Middle frontal gyrus (tissue), 1 donor: Measurements from ENCODE around the gene IL10RA.

ENCODE experiments used
- DNase-seq: peaks from one replicate; pipeline ENCODE4 v3.0.0-alpha.2; 2015; ENCODE audit warnings: low spot score; ENCODE audit errors: extremely low spot score

Gene IL10RA

DNA sequence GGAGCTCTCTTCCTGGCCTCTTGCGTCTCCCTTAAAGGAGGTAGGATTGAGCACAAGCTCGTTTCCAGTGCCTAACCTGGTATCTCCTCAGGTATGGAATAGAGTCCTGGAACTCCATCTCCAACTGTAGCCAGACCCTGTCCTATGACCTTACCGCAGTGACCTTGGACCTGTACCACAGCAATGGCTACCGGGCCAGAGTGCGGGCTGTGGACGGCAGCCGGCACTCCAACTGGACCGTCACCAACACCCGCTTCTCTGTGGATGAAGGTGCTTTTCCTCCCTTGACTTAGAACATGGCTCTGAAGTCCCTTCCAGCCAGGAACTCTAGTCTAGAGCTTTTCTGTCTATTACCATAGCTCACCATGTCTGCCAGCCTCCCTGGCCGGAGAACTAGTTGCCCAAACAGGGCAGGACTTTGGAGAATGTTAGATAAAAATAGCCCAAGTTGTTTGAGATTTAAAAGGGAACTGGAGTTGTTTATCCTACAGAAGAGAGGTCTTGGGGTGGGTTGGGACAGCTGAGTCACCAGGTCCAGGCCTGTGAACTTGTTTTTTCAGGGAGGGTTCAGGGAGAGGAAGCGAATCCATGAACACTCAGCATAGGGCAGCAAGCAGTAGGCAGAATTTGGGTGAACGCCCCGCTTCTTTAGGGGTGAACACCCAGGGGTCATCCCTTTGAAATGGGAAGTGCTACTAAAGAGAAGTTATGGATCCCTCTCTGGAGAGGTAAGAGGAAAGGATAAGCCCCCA is 3.3 kb downstream of the IL10RA start:
- DNase-seq: no peak

DNA sequence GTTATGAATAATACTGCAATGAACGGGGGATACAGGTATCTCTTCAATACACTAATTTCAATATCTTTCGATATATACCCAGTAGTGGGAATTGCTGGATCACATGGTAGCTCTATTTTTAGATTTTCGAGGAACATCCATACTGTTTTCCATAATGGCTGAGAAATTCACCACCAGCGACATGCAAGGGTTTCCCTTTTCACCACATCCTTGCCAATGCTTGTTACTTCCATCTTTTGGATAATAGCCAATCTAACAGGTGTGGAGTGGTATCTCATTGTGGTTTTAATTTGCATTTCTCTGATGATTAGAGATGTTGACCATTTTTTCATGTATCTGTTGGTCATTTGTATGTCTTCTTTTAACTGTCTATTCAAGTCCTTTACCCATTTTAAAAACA is 5.9 kb downstream of the IL10RA start:
- no peak for DNase-seq

DNA sequence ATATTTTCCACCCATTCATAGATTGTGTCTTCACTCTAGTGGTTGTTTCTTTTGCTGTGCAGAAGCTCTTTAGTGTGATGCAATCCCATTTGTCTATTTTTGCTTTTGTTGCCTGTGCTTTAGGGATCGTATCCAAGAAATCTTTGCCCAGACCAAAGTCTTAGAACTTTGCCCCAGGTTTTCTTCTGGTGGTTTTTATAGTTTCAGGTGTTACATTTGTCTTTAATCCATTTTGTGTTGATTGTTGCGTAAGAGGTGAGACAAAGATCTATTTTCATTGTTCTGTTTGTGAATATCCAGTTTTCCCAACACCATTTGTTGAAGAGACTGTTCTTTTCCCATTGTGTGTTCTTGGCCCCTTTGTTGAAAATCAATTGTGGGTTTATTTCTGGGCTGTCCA is 6.4 kb downstream of the IL10RA start:
- no peak for DNase-seq

DNA sequence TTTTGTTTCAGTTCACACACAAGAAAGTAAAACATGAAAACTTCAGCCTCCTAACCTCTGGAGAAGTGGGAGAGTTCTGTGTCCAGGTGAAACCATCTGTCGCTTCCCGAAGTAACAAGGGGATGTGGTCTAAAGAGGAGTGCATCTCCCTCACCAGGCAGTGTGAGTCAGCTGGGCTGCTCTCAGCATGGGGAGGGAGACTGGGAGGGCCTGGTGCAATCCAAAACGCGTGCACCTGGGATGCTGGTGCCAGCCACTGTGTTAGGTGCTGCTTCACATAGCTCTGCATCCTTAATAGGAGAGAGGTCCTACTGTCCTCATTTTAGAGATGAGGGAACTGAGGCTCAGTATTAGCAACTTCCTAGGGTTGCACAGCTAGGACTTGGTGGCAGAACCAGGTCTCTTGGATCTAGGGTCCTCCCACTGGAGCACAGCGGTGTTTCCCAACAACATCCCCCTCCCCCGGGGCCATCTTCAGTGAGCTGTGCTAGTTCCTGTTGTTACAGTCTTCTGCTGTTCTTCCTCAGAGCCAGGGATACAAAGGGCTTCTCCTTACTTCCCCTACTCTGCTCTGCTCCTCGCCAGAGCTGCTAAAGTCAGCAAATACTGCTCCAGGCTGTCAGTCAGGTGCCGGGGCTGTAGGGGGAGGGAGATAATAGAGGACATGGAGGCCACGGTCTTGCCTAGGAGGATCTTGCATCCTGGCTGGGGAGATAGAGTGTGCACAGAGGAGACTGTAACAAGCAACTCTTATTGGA is 8.0 kb downstream of the IL10RA start:
- no peak for DNase-seq

DNA sequence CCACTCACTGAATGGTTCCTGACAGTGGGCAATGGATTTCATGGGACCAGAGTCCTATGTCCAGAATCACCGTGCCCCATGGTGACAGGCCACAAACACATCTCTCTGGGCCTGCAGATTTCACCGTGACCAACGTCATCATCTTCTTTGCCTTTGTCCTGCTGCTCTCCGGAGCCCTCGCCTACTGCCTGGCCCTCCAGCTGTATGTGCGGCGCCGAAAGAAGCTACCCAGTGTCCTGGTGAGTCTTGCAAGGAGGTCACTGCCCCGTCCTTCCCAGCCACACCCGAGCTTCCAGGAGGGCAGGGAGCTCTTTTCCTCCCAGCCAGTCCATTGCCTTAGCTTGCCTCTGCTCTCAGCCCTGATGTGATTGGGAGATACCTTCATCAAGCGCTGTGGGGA is 9.3 kb downstream of the IL10RA start:
- DNase-seq: no peak

DNA sequence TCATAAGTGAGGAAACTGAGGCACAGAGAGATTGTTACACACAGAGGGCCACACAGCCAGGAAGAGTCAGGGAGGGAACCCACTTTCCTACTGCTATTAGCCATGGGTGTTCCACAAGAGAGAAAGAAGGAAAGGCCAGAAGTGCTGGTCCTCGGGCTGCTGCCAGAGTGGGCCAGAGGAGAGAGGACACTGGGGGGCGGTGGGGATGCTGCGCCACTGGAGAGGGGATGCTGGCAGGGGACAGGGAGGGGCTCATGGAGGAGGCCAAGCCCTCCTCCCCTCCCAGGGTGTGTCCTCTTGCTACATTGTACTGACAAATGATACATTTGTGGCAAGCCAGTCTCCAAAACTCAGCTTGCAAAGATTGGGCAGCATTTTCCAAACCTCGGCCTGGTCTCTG is 9.9 kb downstream of the IL10RA start:
- no peak for DNase-seq

DNA sequence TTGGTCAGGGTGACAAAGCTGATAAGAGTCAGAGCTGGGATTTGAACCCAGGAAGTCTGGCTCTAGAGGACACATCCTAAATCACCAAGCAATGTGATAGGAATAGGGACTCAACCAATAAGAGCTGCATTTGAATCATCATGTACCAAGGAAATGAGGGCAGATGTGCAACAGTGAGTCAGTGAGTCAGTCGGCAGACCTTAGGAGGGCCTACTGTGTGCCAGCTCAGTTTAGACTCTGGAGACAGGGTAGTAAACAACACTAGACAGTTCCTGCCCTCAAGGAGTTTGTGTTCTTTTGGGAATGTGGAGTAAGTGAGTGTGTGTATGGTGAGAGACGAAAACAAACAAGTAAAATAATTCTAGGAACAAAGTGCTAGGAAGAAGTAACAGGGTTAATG is 11.2 kb downstream of the IL10RA start:
- DNase-seq: no peak

DNA sequence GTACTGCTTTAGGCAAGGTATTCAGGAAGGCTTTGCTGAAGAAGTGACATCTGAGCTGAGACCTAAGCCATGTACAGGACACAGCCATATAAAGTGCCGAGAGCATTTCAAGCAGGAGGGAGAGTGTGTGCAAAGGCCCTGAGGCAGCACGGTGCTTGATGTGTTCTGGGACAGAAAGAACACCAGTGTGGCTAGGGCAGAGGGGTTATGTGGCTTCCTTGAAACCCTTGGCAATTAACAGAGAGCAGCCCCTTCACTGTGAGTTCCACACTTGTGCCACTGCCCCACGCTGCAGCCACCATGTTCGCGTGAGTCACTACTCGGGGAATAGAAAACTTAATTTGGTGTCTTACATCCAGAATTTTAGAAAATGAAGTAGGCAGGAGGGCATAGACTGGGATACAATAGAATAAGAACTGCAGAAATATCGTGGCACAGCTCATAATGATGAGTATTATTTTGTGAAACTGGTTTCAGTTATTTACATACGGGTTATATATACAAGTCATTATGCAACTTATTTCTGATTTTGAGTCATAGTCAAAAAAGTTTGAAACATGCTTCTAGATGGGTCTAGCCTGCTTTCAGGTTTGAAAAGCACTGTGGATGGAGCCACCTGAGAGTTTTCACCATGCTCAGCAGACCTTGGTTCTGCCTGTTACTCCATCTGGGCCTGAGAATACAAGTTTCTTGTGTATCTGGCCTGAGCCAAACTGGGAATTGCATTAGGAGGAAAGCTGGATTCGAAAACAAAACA is 11.8 kb downstream of the IL10RA start:
- no peak for DNase-seq

DNA sequence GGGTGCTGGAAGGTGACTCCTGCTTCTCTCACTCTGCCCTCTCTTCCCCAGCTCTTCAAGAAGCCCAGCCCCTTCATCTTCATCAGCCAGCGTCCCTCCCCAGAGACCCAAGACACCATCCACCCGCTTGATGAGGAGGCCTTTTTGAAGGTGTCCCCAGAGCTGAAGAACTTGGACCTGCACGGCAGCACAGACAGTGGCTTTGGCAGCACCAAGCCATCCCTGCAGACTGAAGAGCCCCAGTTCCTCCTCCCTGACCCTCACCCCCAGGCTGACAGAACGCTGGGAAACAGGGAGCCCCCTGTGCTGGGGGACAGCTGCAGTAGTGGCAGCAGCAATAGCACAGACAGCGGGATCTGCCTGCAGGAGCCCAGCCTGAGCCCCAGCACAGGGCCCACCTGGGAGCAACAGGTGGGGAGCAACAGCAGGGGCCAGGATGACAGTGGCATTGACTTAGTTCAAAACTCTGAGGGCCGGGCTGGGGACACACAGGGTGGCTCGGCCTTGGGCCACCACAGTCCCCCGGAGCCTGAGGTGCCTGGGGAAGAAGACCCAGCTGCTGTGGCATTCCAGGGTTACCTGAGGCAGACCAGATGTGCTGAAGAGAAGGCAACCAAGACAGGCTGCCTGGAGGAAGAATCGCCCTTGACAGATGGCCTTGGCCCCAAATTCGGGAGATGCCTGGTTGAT is 12.6 kb downstream of the IL10RA start:
- DNase-seq: no peak

DNA sequence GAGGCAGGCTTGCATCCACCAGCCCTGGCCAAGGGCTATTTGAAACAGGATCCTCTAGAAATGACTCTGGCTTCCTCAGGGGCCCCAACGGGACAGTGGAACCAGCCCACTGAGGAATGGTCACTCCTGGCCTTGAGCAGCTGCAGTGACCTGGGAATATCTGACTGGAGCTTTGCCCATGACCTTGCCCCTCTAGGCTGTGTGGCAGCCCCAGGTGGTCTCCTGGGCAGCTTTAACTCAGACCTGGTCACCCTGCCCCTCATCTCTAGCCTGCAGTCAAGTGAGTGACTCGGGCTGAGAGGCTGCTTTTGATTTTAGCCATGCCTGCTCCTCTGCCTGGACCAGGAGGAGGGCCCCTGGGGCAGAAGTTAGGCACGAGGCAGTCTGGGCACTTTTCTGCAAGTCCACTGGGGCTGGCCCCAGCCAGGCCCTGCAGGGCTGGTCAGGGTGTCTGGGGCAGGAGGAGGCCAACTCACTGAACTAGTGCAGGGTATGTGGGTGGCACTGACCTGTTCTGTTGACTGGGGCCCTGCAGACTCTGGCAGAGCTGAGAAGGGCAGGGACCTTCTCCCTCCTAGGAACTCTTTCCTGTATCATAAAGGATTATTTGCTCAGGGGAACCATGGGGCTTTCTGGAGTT is 13.3 kb downstream of the IL10RA start:
- DNase-seq: no peak

DNA sequence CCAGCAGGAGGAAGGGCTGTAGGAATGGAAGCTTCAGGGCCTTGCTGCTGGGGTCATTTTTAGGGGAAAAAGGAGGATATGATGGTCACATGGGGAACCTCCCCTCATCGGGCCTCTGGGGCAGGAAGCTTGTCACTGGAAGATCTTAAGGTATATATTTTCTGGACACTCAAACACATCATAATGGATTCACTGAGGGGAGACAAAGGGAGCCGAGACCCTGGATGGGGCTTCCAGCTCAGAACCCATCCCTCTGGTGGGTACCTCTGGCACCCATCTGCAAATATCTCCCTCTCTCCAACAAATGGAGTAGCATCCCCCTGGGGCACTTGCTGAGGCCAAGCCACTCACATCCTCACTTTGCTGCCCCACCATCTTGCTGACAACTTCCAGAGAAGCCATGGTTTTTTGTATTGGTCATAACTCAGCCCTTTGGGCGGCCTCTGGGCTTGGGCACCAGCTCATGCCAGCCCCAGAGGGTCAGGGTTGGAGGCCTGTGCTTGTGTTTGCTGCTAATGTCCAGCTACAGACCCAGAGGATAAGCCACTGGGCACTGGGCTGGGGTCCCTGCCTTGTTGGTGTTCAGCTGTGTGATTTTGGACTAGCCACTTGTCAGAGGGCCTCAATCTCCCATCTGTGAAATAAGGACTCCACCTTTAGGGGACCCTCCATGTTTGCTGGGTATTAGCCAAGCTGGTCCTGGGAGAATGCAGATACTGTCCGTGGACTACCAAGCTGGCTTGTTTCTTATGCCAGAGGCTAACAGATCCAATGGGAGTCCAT is 14.1 kb downstream of the IL10RA start:
- DNase-seq: no peak

DNA sequence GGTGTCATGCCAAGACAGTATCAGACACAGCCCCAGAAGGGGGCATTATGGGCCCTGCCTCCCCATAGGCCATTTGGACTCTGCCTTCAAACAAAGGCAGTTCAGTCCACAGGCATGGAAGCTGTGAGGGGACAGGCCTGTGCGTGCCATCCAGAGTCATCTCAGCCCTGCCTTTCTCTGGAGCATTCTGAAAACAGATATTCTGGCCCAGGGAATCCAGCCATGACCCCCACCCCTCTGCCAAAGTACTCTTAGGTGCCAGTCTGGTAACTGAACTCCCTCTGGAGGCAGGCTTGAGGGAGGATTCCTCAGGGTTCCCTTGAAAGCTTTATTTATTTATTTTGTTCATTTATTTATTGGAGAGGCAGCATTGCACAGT is 14.6 kb downstream of the IL10RA start:
- no peak for DNase-seq

DNA sequence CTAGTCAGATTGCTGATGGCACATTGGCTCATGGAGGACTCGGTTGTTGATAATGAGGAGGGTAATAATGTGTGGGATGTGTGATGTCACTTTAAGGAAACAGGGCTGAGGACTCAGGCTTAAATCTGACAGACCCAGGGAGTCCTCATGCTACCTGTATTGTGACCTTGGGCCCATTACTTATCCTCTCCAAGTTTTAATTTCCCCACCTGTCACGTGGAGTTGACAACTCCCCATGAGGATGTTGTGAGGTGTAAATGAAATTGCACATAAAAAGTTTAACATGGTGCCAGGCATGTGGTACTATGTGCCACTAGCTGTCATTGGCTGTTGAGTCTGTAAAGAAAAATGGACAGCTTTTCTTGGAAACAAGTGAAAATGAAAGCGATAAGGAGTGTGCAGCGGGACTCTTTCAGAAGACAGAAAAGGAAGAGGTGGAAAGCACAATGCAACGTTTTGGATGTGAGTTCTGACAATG is 15.3 kb downstream of the IL10RA start:
- DNase-seq: no peak

DNA sequence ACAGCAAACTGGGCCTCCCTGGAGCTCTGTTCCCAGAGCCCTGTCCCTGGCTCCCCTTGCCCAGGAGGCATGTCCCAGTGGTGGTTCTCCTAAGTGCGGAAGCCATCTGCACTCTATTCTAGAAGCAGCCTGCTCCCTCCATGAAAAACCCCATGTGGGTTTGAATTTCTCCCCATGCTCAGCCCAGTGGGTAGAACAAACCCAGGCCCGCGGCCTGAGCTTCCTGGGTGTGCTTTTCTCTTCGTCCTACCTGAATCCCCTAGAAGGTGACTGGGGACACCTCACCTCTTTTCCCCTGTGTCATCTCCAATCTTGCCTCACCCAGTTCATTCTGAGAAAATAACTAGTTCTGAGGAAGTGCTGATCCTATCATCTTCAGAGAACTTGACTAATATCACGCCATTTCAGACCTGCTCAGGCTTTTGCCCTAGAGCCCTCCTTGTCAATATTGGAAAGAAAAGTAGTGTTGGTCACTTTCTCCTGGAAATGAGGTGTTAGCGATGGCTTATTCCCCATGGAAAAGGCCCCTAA is 15.9 kb downstream of the IL10RA start:
- no peak for DNase-seq

DNA sequence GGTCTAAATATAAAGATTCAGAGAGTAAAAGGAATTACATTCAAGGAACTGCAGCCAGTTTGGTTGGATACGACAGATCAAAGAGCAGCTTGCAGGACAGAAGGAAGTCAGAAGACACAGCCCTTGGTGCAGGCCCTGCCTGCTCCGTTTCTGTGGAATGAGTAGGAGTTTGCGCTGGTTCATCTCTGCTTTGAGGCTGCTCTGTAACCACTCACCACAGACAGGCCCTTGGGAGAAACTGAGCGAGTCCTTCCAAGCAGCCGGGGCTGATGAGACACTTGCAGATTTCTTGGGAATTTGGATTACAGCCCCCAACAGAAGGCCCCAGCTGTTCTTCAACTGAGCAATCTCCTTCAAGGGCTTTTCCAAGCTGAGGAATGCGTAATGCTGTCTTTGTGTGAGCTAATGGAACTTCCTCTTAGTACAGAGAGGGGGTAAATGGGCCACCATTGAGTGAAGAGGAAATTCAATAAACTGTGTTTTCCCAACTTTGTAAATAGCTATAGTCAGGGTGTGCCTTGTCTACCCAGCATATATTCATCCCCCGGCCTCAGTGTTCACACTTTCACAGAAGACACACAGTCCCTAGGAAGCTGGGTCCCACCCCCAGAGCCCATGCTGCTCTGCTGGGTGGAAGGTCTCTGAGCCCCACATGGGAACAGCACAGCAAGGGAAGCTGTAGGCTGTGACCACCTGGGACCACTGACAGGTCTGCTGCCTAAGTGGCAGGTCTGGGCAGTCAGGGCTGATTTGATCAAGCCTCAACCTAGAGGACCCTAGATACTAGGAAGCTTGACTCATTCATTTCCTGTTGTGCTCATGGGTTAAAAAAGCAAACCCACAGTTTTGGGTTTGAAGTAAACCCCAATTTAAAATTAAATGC is 16.6 kb downstream of the IL10RA start:
- DNase-seq: no peak

DNA sequence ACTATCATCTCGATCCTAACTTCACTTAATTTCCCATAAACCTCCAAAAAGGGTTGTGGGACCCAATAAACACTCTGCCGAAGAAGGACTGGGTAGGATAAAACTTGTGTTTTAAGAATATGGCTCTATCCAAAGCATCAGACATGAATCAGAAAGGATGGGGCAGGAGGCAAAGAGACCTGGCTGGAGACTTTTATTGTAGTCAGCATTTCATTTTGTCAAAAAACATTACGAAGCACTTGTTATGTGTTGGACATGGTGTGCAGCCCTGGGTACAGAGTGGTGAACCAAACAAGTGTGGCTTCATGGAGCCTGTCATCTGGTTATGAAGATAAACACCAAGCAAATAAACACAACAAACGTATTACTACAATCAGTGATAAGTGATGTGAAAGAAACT is 17.3 kb downstream of the IL10RA start:
- DNase-seq: no peak

DNA sequence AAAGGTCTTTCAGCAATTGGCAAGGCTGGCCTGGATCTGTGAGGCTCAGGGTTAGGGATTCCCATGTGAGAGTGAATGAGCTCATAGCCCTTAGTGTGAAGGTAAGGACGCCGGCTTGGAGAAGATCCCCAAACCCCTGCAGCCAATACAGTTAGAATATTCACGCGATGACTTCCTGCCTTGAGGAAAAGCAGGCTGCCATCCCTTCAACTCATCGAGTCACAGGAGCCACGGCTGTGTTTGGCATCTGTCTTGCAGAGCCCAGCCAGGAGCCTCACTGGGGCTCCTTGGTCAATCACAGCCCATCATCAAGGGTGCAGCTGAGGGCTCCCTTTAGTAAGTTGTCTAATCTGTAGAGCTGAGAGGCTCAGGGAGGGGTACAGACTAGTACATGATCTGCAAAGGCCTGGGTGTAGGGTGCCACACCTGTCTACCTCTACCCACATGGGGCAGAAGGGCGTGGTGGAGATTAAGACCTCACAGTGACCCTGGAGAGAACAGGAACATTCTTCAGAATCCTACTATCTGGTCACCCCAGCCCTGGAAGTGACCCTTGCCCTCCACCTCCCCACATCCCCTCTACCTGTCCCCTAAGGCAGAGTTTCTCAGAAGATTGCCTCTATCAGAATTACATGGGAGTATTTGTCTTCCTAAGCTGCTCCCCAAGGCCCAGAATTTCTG is 18.5 kb downstream of the IL10RA start:
- DNase-seq: no peak
